Measurements from ENCODE around the gene XPO4.
"Not testable (repeated sequence)": the region's sequence is repeated elsewhere in the genome, so short reads cannot be mapped to it uniquely, and the experiment has no call there.

XPO4 gene

DNA sequence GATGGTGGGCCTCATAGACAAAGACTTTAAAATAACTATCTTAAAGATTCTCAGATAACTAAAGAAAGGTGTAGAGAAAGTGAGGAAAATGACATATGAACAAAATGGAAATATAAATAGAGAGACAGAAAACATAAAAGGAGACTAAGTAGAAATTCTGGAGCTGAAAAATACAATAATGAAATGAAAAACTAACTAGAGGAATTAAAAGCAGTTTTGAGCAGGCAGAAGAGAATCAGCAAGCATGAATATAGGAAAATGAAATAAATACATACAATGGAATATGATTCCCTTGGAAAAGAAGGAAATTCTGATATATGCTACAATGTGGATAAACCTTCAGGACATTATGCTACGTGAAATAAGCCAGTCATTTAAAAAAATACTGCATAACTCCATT is 132.7 kb downstream of the XPO4 start:
- Histone ChIP-seq H3K36me3 (ENCODE audit: insufficient read depth, insufficient read length, low read length) (peaks cover 8% of the 10 kb centered on the region), H3K4me3 (ENCODE audit: insufficient read length, low read depth) (no peak overlapping the region), H3K27me3 (ENCODE audit: insufficient read depth, insufficient read length) (no peaks in the 10 kb centered on the region), H3K4me1 (ENCODE audit: insufficient read depth, insufficient read length) (peaks cover 2% of the 10 kb centered on the region), H3K9ac (ENCODE audit: insufficient read length, low read depth) (no peak overlapping the region), H3K9me3 (ENCODE audit: insufficient read depth, low read length) (peaks cover 17% of the 10 kb centered on the region; the same call in 1 of the 2 replicates)
- DNase-seq (ENCODE audit: low read depth, low spot score): no peak
- TF ChIP-seq ZNF274 (IDR thresholded peaks at IDR 0.05; ENCODE audit: low read depth, low read length) (no peak), SUZ12 (IDR thresholded peaks at IDR 0.05; ENCODE audit: extremely low read depth, insufficient read depth, insufficient read length) (no peak), YY1 (IDR thresholded peaks at IDR 0.05; ENCODE audit: insufficient read depth, insufficient read length) (no peak)

DNA sequence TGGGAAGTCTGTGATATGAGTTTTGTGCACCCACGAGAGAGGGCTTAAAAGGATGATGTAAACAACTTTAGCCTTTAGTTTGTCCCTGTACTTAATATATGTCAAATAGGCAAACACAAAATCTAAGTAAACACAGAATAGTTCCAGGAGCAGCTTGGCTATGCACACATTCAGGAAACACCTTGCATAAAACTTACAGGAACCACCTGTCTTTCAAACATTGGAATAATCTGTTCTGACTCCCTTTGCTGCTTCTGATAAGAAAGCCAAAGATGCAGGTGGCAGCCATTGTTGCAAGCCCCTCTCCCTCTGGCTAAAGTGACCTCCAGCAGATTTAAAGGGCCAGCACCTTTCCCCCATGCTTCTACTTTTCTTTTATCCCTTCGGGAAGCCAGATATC is 133.5 kb downstream of the XPO4 start:
- Histone ChIP-seq H3K4me3 (ENCODE audit: insufficient read length, low read depth) (no peak overlapping the region), H3K36me3 (ENCODE audit: insufficient read depth, insufficient read length, low read length) (peaks cover 8% of the 10 kb centered on the region), H3K27me3 (ENCODE audit: insufficient read depth, insufficient read length) (no peaks in the 10 kb centered on the region), H3K9ac (ENCODE audit: insufficient read length, low read depth) (no peak overlapping the region), H3K9me3 (ENCODE audit: insufficient read depth, low read length) (peaks cover 17% of the 10 kb centered on the region; the same call in 1 of the 2 replicates), H3K4me1 (ENCODE audit: insufficient read depth, insufficient read length) (peaks cover 2% of the 10 kb centered on the region)
- no peak for DNase-seq (ENCODE audit: low read depth, low spot score)
- no peak for TF ChIP-seq SUZ12 (IDR thresholded peaks at IDR 0.05; ENCODE audit: extremely low read depth, insufficient read depth, insufficient read length)
- no peak for TF ChIP-seq YY1 (IDR thresholded peaks at IDR 0.05; ENCODE audit: insufficient read depth, insufficient read length)
- TF ChIP-seq ZNF274 (IDR thresholded peaks at IDR 0.05; ENCODE audit: low read depth, low read length): no peak

DNA sequence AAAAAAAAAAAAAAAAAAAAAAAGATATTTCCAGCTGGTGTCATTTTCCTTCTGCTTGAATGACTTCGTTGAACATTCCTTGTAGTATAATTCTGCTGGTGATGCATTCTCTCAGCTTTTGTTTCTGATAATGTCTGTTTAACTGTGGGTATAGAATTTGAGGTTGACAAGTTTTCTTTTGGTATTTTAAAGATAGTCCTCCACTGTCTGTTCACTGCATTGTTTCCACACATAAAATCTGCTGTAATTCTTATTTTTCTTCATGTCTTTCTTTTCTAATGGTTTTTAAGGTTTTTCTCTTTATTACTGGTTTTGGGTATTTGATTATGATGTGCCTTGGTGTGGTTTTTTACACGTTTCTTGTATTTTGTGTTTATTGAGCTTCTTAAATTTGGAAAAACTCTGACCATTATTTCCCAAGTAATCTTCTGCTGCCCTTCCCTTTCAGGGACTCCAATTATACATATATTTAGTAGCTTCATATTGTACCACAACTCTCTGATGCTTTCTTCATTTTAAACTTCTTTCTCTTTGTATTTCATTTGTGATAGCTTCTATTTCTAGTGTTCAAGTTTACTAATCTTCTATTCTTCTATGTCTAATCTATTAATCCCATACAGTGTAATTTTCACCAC is 135.1 kb downstream of the XPO4 start:
- H3K9me3 ChIP-seq (ENCODE audit: insufficient read depth, low read length): peaks cover 17% of the 10 kb centered on the region; the same call in 1 of the 2 replicates
- TF ChIP-seq ZNF274 (IDR thresholded peaks at IDR 0.05; ENCODE audit: low read depth, low read length) (no peak), SUZ12 (IDR thresholded peaks at IDR 0.05; ENCODE audit: extremely low read depth, insufficient read depth, insufficient read length) (no peak), YY1 (IDR thresholded peaks at IDR 0.05; ENCODE audit: insufficient read depth, insufficient read length) (no peak)
- DNase-seq (ENCODE audit: low read depth, low spot score): no peak
- peaks cover 2% of the 10 kb centered on the region for H3K4me1 ChIP-seq (ENCODE audit: insufficient read depth, insufficient read length)
- no peaks in the 10 kb centered on the region for H3K27me3 ChIP-seq (ENCODE audit: insufficient read depth, insufficient read length)
- no peak overlapping the region for H3K4me3 ChIP-seq (ENCODE audit: insufficient read length, low read depth)
- no peak overlapping the region for H3K9ac ChIP-seq (ENCODE audit: insufficient read length, low read depth)
- peaks cover 8% of the 10 kb centered on the region for H3K36me3 ChIP-seq (ENCODE audit: insufficient read depth, insufficient read length, low read length)

DNA sequence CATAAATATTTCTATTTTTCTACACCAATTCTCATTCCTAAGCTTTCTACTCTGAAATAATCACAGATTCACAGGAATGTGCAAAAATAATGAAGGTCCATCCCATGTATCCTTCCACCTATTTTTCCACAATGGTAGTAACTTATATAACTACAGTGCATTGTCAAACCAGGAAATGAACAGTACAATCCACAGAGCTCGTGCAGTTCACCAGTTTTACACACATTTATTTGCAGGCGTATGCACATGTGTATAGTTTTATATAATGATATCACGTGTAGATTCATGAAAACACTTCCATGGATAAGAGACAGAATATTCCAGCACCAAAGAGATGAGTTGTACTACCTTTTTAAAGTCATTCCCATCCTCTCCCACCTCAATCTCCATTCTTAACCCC is 141.7 kb downstream of the XPO4 start:
- H3K9me3 ChIP-seq (ENCODE audit: insufficient read depth, low read length): no peaks in the 10 kb centered on the region
- H3K36me3 ChIP-seq (ENCODE audit: insufficient read depth, insufficient read length, low read length): no peaks in the 10 kb centered on the region
- H3K4me1 ChIP-seq (ENCODE audit: insufficient read depth, insufficient read length): no peaks in the 10 kb centered on the region
- DNase-seq (ENCODE audit: low read depth, low spot score): no peak
- no peaks in the 10 kb centered on the region for H3K27me3 ChIP-seq (ENCODE audit: insufficient read depth, insufficient read length)
- TF ChIP-seq ZNF274 (IDR thresholded peaks at IDR 0.05; ENCODE audit: low read depth, low read length) (no peak), SUZ12 (IDR thresholded peaks at IDR 0.05; ENCODE audit: extremely low read depth, insufficient read depth, insufficient read length) (no peak), YY1 (IDR thresholded peaks at IDR 0.05; ENCODE audit: insufficient read depth, insufficient read length) (no peak)
- H3K4me3 ChIP-seq (ENCODE audit: insufficient read length, low read depth): no peak overlapping the region
- H3K9ac ChIP-seq (ENCODE audit: insufficient read length, low read depth): no peak overlapping the region

DNA sequence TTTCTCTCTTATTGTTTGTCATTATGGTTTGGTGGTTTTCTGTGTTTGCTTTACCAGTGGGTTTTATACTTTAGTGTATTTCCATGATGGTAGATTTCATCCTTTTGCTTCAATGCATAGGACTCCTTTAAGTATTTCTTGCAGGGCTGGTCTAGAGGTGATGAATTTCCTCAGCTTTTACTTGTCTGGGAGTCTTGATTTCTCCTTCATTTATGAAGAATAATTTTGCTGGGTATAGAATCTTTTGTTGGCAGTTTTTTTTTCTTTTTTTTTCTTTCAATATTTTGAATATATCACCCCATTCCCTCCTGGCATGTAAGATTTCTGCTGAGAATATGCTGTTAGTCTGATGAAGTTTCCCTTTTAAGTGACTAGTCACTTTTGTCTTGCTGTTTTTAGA is 148.5 kb downstream of the XPO4 start:
- Histone ChIP-seq H3K4me1 (ENCODE audit: insufficient read depth, insufficient read length) (no peaks in the 10 kb centered on the region), H3K9ac (ENCODE audit: insufficient read length, low read depth) (no peak overlapping the region), H3K4me3 (ENCODE audit: insufficient read length, low read depth) (no peak overlapping the region), H3K9me3 (ENCODE audit: insufficient read depth, low read length) (peaks cover 34% of the 10 kb centered on the region), H3K27me3 (ENCODE audit: insufficient read depth, insufficient read length) (no peaks in the 10 kb centered on the region), H3K36me3 (ENCODE audit: insufficient read depth, insufficient read length, low read length) (no peaks in the 10 kb centered on the region)
- TF ChIP-seq SUZ12 (IDR thresholded peaks at IDR 0.05; ENCODE audit: extremely low read depth, insufficient read depth, insufficient read length): no peak
- TF ChIP-seq ZNF274 (IDR thresholded peaks at IDR 0.05; ENCODE audit: low read depth, low read length): no peak
- no peak for TF ChIP-seq YY1 (IDR thresholded peaks at IDR 0.05; ENCODE audit: insufficient read depth, insufficient read length)
- DNase-seq (ENCODE audit: low read depth, low spot score): no peak

DNA sequence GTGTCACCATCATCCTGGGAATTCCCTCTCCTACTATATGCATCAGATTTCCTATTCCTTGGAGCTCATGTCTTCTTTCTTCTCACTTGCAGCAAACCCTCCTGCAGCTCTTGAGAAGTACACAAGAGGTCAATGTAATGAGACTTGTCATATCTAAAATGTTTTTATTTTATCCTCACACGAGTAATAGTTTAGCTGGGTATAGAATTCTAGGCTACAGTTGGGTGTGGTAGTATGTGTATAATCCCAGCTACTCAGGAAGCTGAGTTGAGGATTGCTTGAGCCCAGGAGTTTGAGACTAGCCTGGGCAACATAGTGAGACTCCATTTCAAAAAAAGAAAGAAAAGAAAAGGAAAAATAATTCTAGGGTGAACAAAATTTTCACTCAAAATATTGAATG is 153.2 kb downstream of the XPO4 start:
- DNase-seq (ENCODE audit: low read depth, low spot score): no peak
- no peak for TF ChIP-seq SUZ12 (IDR thresholded peaks at IDR 0.05; ENCODE audit: extremely low read depth, insufficient read depth, insufficient read length)
- TF ChIP-seq ZNF274 (IDR thresholded peaks at IDR 0.05; ENCODE audit: low read depth, low read length): no peak
- TF ChIP-seq YY1 (IDR thresholded peaks at IDR 0.05; ENCODE audit: insufficient read depth, insufficient read length): no peak
- Histone ChIP-seq H3K9me3 (ENCODE audit: insufficient read depth, low read length) (peaks cover 24% of the 10 kb centered on the region), H3K4me1 (ENCODE audit: insufficient read depth, insufficient read length) (no peaks in the 10 kb centered on the region), H3K27me3 (ENCODE audit: insufficient read depth, insufficient read length) (no peaks in the 10 kb centered on the region), H3K4me3 (ENCODE audit: insufficient read length, low read depth) (no peak overlapping the region), H3K9ac (ENCODE audit: insufficient read length, low read depth) (no peak overlapping the region), H3K36me3 (ENCODE audit: insufficient read depth, insufficient read length, low read length) (no peaks in the 10 kb centered on the region)

DNA sequence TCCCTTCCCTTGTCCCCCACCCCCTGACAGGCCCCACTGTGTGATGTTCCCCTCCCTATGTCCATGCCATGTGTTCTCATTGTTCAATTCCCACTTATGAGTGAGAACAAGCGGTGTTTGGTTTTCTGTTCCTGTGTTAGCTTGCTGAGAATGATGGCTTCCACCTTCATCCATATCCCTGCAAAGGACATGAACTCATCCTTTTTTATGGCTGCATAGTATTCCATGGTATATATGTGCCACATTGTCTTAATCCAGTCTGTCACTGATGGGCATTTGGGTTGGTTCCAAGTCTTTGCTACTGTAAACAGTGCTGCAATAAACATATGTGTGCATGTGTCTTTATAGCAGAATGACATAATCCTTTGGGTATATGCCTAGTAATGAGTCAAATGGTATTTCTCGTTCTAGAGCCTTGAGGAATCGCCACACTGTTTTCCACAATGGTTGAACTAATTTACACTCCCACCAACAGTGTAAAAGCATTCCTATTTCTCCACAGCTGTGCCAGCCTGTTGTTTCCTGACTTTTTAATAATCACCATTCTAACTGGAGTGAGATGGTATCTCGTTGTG is 158.6 kb downstream of the XPO4 start:
- not testable (repeated sequence) for H3K4me1 ChIP-seq (ENCODE audit: insufficient read depth, insufficient read length); H3K36me3 ChIP-seq (ENCODE audit: insufficient read depth, insufficient read length, low read length); DNase-seq (ENCODE audit: low read depth, low spot score); H3K9ac ChIP-seq (ENCODE audit: insufficient read length, low read depth); H3K4me3 ChIP-seq (ENCODE audit: insufficient read length, low read depth); H3K27me3 ChIP-seq (ENCODE audit: insufficient read depth, insufficient read length)
- peaks cover 15% of the 10 kb centered on the region; the same call in 1 of the 2 replicates for H3K9me3 ChIP-seq (ENCODE audit: insufficient read depth, low read length)
